Kidney (tissue), 14 donors: ENCODE measurements around the gene PTH2R. TPM values are rescaled to one million over a fixed set of nuclear protein-coding genes. Genes with fewer than 3 reads are reported as not detected.

ENCODE experiments used
- DNase-seq, 5 donors: peaks; one replicate each; pipeline ENCODE4 v3.0.0-alpha.2; 2013 to 2020
- FAIRE-seq: peaks from 2 replicates; lab custom pipeline; 2012; peaks lifted over from hg19 to GRCh38; lab: Jason Lieb, UNC
- H3K27ac ChIP-seq, 2 donors: one replicate each; pipeline ENCODE4 v1.7.0; 2013; ENCODE audit warnings: low read depth in 2 of 2, low read length in 2 of 2, inconsistent platforms in 1 of 2
- H3K27me3 ChIP-seq: one replicate; pipeline ENCODE4 v1.7.1; 2013; ENCODE audit warnings: low read length, inconsistent platforms; ENCODE audit not compliant: control insufficient read depth, insufficient read depth
- H3K36me3 ChIP-seq, 3 donors: one replicate each; pipeline versions ENCODE4 v1.7.0 to v1.7.1; 2013; ENCODE audit warnings: low read length in 3 of 3, control low read depth in 1 of 3, inconsistent platforms in 1 of 3; ENCODE audit not compliant: insufficient read depth in 3 of 3, control insufficient read depth in 2 of 3
- H3K4me1 ChIP-seq, 3 donors: one replicate each; pipeline versions ENCODE4 v1.7.0 to v1.7.1; 2013; ENCODE audit warnings: low read length in 3 of 3, inconsistent platforms in 1 of 3, low read depth in 1 of 3; ENCODE audit not compliant: control insufficient read depth in 2 of 3, insufficient read depth in 2 of 3
- H3K4me3 ChIP-seq, 3 donors: one replicate each; pipeline versions ENCODE4 v1.7.0 to v1.8.1; 2013; ENCODE audit warnings: low read length in 3 of 3, control low read depth in 1 of 3, inconsistent platforms in 1 of 3
- H3K9ac ChIP-seq, 3 donors: one replicate each; pipeline versions ENCODE4 v1.7.0 to v1.7.1; 2013; ENCODE audit warnings: low read length in 3 of 3, control low read depth in 1 of 3, inconsistent platforms in 1 of 3
- H3K9me3 ChIP-seq, 3 donors: one replicate each; pipeline versions ENCODE4 v1.7.0 to v1.7.1; 2013; ENCODE audit warnings: low read length in 3 of 3, control low read depth in 1 of 3, inconsistent platforms in 1 of 3; ENCODE audit not compliant: control insufficient read depth in 2 of 3, insufficient read depth in 1 of 3
- intact Hi-C: fragments of 100-400 bp; cut with DNase I; formaldehyde crosslinking; loops from one replicate; pipeline ENCODE4 v1.11.1; 2022
- polyA plus RNA-seq: library from polyadenylated mRNA; stranded (reverse); fragments of 350-450 nt; fragmentation: Illumina TruSeq; extraction: RNeasy Lipid Tissue Mini Kit (QIAGEN cat#74804); gene quantifications from one replicate; pipeline ENCODE4 v1.2.3, GENCODE V29; 2014; ENCODE audit warnings: low read depth, low replicate concordance; ENCODE audit not compliant: insufficient read depth
- total RNA-seq: library from RNA; stranded (reverse); fragmentation: NEBNext Ultra II Directional; extraction: Animal tissue kit (Norgen Biotek cat#: 25700); gene quantifications from one replicate; pipeline ENCODE4 v1.2.1, GENCODE V29; 2021
- TF ChIP-seq, protein P1 (sequence below): IDR thresholded peaks from 3 replicates; pipeline ENCODE4 v1.5.1; 2012; ENCODE audit warnings: mild to moderate bottlenecking, moderate library complexity, borderline replicate concordance; ENCODE audit not compliant: insufficient read depth; ENCODE audit errors: extremely low read depth
- donor health status: control.
- donor health status: control.
- donor health status: control.
- donor health status: control.
- donor health status: control.
- donor health status: DM: yes; HTN: yes; CAD: no.
- donor health status: Normal renal cell carcinoma (clear cell type).

Gene PTH2R
- total and polyA plus RNA-seq, 2 donors from 2014 or later = 11.0 to 54.8 TPM

DNA sequence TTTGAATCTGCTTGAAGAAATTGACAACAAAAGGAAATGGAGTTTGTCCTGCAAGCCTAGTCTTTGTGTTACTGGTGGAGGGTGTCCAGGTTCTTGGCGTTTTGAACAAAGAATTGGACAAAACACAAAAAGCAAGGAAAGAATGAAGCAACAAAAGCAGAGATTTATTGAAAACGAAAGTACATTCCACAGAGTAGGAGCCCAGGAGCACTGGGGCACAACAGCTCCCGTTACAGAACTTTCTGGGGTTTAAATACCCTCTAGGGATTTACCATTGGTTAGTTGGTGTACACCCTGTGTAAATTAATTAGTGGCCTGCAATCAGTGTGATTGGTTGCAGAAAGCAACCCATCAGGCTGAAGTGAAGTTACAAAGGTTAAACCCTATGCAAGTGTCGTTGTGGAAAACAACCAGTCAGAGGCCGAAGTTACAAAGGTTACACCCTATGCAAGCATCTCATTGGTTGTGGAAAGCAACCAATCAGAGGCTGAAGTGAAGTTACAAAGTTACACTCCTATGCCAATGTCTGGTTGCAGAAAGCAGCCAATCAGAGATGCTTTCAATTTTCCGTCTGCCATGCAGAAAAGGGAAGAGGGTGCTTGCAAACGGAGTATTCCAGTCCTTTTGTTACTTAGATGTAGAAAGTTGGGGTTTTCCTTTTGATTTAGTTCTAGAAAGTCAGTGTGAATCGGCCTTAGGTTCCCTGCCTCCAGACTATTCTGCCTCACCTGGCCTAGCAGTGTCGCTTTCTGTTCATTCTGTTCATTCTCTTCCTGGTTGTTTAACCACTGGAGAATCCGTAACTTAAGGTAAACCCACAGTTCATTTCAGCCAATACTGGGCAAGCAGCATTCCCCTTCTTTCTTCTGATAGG lies 47.6 kb upstream of the PTH2R start:
- DNase-seq = no peak
- Histone ChIP-seq H3K27me3 (no peaks in the 10 kb centered on the region), H3K4me1 (no peaks in the 10 kb centered on the region), H3K36me3 (peaks cover 0 to 11% (median 8%) of the 10 kb centered on the region in 3 donors), H3K4me3 (no peak overlapping the region), H3K9me3 (no peaks in the 10 kb centered on the region), H3K9ac (no peak overlapping the region), H3K27ac (no peak overlapping the region)
- FAIRE-seq = no peak
- TF ChIP-seq, protein P1, sequence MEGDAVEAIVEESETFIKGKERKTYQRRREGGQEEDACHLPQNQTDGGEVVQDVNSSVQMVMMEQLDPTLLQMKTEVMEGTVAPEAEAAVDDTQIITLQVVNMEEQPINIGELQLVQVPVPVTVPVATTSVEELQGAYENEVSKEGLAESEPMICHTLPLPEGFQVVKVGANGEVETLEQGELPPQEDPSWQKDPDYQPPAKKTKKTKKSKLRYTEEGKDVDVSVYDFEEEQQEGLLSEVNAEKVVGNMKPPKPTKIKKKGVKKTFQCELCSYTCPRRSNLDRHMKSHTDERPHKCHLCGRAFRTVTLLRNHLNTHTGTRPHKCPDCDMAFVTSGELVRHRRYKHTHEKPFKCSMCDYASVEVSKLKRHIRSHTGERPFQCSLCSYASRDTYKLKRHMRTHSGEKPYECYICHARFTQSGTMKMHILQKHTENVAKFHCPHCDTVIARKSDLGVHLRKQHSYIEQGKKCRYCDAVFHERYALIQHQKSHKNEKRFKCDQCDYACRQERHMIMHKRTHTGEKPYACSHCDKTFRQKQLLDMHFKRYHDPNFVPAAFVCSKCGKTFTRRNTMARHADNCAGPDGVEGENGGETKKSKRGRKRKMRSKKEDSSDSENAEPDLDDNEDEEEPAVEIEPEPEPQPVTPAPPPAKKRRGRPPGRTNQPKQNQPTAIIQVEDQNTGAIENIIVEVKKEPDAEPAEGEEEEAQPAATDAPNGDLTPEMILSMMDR = no peak
- intact Hi-C loops = no loop called here

DNA sequence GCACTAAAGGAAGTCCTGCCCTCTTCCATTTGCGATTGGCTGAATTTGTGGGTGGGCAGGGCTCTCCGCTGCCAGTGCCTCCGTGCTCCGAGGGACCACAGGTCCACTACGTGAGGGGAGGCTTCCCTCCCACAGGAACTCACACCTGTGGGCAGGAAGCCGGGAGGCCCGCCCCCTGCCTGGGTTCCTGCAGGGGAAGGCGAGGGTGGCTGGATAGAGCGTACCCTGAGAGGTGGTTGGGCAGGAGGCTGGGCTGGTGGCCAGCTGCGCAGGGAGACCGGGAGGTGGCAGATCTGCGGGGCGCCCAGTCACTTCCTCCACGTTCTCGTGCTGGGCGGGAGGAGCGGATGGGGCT lies 47.0 kb upstream of the PTH2R start:
- DNase-seq (peak in 2 of 5 donors; percentile 35 to 80), FAIRE-seq (no peak)
- H3K4me3 ChIP-seq = no peak overlapping the region
- H3K9ac ChIP-seq = no peak overlapping the region
- no peak overlapping the region for H3K27ac ChIP-seq
- intact Hi-C loops = no loop called here
- H3K36me3 ChIP-seq = peaks cover 0 to 10% (median 4%) of the 10 kb centered on the region in 3 donors
- no peaks in the 10 kb centered on the region for H3K4me1 ChIP-seq
- TF ChIP-seq, protein P1 = no peak
- no peaks in the 10 kb centered on the region for H3K27me3 ChIP-seq
- H3K9me3 ChIP-seq = no peaks in the 10 kb centered on the region

DNA sequence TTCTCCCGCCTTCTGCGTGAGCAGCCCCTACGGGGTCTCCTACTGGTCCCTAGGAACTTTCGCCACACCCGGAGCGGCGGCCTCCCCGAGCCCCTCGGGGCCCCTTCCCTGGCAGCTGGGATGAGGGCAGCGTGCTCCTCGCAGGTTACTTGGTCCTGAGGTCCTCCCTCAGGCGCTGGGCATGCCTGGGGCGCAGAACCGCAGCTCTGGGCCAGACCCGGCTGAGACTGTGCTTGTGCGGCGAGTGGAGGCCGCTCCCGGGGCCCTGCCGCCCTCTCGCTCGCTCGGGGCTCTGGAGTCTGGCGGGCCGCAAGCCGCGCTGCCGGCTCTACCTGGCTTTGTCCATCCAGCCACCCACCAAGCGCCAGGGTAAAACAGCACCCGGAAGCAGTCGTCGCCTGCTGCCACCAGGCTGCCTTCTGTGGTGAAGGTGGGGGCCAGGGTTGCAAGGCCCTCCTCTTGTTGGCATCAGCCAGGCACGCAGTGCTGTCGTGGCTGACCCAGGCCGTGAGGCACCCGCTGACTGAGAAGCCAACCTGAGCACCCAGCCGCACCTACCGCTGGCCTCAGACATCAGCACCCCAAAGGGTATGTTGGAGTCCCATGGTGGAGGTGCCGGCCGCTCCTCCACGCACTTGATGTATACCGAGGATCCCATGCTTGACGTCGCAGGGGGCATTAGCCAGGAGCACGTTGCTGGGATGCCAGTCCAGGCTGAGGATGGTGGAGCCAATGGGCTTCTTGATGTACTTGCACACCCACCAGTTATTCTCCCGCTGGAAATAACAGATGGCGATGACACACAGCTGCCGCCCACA lies 46.1 kb upstream of the PTH2R start:
- Histone ChIP-seq H3K4me3 (no peak overlapping the region), H3K27ac (no peak overlapping the region), H3K4me1 (no peaks in the 10 kb centered on the region), H3K9ac (no peak overlapping the region), H3K36me3 (peaks cover 0 to 4% (median 0%) of the 10 kb centered on the region in 3 donors), H3K27me3 (no peaks in the 10 kb centered on the region), H3K9me3 (peaks cover 0 to 5% (median 0%) of the 10 kb centered on the region in 3 donors)
- DNase-seq = peak in 1 of 5 donors; percentile 71
- TF ChIP-seq, protein P1 = no peak
- intact Hi-C loops = no loop called here
- no peak for FAIRE-seq
